Suprapubic skin (tissue), 3 donors: ENCODE data around the gene SYT15B.
"Not testable (repeated sequence)": the region's sequence is repeated elsewhere in the genome, so short reads cannot be mapped to it uniquely, and the experiment has no call there.

Experiments used
- POLR2A ChIP-seq, 2 donors: fragments of 450-650 bp; IDR thresholded peaks; one replicate each; pipeline ENCODE4 v1.6.1; 2017; ENCODE audit warnings: antibody characterized with exemption in 2 of 2, mild to moderate bottlenecking in 2 of 2, moderate library complexity in 2 of 2
- TF ChIP-seq, protein P1 (sequence below), 2 donors: fragments of 200-600 bp in 1 of 2; fragments of 450-650 bp in 1 of 2; sonication (generic) in 1 of 2; IDR thresholded peaks; one replicate each; pipeline ENCODE4 v1.5.1; 2016 to 2019; ENCODE audit warnings: antibody characterized with exemption in 2 of 2, mild to moderate bottlenecking in 1 of 2, moderate library complexity in 1 of 2

DNA sequence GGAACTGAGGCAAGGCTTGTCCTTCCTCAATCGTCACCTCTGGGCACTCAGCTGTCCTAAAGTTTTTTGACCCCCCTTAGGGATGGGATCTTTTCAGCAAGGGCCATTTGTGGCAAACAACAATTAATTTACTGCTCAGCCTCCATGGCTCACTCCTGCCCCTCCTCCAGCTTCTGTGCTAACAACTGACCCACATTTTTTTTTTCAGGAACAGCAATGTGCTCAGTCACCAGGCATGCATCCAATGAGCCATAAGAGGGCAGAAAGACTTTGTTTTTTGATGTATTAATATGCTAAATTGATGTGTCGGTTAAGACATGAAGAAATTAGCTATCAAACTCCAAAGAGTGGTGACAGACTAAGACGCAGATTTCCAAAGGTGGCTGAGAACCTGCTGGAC is 4.7 kb upstream of the SYT15B start:
- TF ChIP-seq POLR2A (IDR thresholded peaks at IDR 0.05), result not testable (repeated sequence)
- TF ChIP-seq, protein P1, sequence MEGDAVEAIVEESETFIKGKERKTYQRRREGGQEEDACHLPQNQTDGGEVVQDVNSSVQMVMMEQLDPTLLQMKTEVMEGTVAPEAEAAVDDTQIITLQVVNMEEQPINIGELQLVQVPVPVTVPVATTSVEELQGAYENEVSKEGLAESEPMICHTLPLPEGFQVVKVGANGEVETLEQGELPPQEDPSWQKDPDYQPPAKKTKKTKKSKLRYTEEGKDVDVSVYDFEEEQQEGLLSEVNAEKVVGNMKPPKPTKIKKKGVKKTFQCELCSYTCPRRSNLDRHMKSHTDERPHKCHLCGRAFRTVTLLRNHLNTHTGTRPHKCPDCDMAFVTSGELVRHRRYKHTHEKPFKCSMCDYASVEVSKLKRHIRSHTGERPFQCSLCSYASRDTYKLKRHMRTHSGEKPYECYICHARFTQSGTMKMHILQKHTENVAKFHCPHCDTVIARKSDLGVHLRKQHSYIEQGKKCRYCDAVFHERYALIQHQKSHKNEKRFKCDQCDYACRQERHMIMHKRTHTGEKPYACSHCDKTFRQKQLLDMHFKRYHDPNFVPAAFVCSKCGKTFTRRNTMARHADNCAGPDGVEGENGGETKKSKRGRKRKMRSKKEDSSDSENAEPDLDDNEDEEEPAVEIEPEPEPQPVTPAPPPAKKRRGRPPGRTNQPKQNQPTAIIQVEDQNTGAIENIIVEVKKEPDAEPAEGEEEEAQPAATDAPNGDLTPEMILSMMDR (IDR thresholded peaks at IDR 0.05), result not testable (repeated sequence)
